DOHH2 (cell line): ENCODE data around the gene KIAA1191.

Source experiments
- CTCF ChIP-seq: fragments of 200-600 bp; sonication (generic); IDR thresholded peaks from one replicate; pipeline ENCODE4 v1.5.1; 2014; ENCODE audit warnings: antibody characterized with exemption, mild to moderate bottlenecking, low read depth, low read length; ENCODE audit not compliant: poor library complexity, severe bottlenecking
- EZH2phosphoT487 ChIP-seq: fragments of 200-600 bp; sonication (generic); IDR thresholded peaks from 2 replicates; pipeline ENCODE4 v1.6.1; 2017; ENCODE audit warnings: borderline replicate concordance, mild to moderate bottlenecking, antibody characterized with exemption, low read length, moderate library complexity, mixed read lengths

- TF ChIP-seq CTCF: no peak
- TF ChIP-seq EZH2phosphoT487: no peak
Measured at GRCh38 chr5:176337913-176338312, 23.7 kb downstream of the KIAA1191 start.
